ENCODE measurements around the gene PEX16. TPM values are rescaled to one million over a fixed set of nuclear protein-coding genes. Genes with fewer than 3 reads are reported as not detected.

The PEX16 gene
- total and polyA plus RNA-seq, 8 donors, result 9.9 to 72.7 (median 40.2) TPM

GRCh38 chr11:45947885-45948284 lies 30.2 kb upstream of the PEX16 start:
- intact Hi-C loops (cut with DNase I; ENCODE audit: low total_unique reads), result no loop called here

GRCh38 chr11:45945397-45945999 lies 27.8 kb upstream of the PEX16 start:
- H3K9me3 ChIP-seq, result no peaks in the 10 kb centered on the region
- peak in 1 of 2 donors; percentile 63 for DNase-seq
- 81 to 92% (median 84%) methylated on average over 3 of the region's 3 CpGs for WGBS, 5 donors
- H3K4me3 ChIP-seq, result no peak overlapping the region
- intact Hi-C loops (cut with DNase I; ENCODE audit: low total_unique reads), result no loop called here
- no peak for TF ChIP-seq CTCF (IDR thresholded peaks at IDR 0.05)
- TF ChIP-seq POLR2AphosphoS5 (IDR thresholded peaks at IDR 0.05), result no peak
- no peak for TF ChIP-seq EP300 (IDR thresholded peaks at IDR 0.05)
- no peak for TF ChIP-seq POLR2A (IDR thresholded peaks at IDR 0.05)
- H3K27me3 ChIP-seq, result no peaks in the 10 kb centered on the region
- peak overlapping the region in 1 of 5 donors; percentile 45 for H3K27ac ChIP-seq
- peaks cover 50 to 95% (median 86%) of the 10 kb centered on the region in 4 donors for H3K36me3 ChIP-seq
- H3K4me1 ChIP-seq, result peaks cover 0 to 7% (median 0%) of the 10 kb centered on the region in 4 donors

More at GRCh38 chr11:45947885-45948284, 30.2 kb upstream of the PEX16 start:
- Histone ChIP-seq H3K36me3 (peaks cover 59 to 98% (median 93%) of the 10 kb centered on the region in 4 donors), H3K27ac (no peak overlapping the region), H3K4me3 (no peak overlapping the region), H3K27me3 (no peaks in the 10 kb centered on the region), H3K4me1 (peaks cover 0 to 7% (median 0%) of the 10 kb centered on the region in 4 donors), H3K9me3 (no peaks in the 10 kb centered on the region)
- no peak for DNase-seq
- no peak for TF ChIP-seq EP300 (IDR thresholded peaks at IDR 0.05)
- WGBS, 5 donors, result 93 to 100% (median 98%) methylated on average over 1 of the region's 1 CpG

- 92 to 95% (median 93%) methylated on average over 4 of the region's 4 CpGs for WGBS, 5 donors
- no peak overlapping the region for H3K4me3 ChIP-seq
- H3K9me3 ChIP-seq, result no peaks in the 10 kb centered on the region
- no peaks in the 10 kb centered on the region for H3K4me1 ChIP-seq
- no peak overlapping the region for H3K27ac ChIP-seq
- no peaks in the 10 kb centered on the region for H3K27me3 ChIP-seq
- DNase-seq, result no peak
- H3K36me3 ChIP-seq, result peaks cover 33 to 84% (median 71%) of the 10 kb centered on the region in 4 donors
- TF ChIP-seq EP300 (IDR thresholded peaks at IDR 0.05) (no peak), POLR2A (IDR thresholded peaks at IDR 0.05) (no peak), CTCF (IDR thresholded peaks at IDR 0.05) (no peak), POLR2AphosphoS5 (IDR thresholded peaks at IDR 0.05) (no peak)
- intact Hi-C loops (cut with DNase I; ENCODE audit: low total_unique reads), result no loop called here
These were observed 24.7 kb upstream of the PEX16 start for GRCh38 chr11:45942381-45942780.

GRCh38 chr11:45941285-45941684 lies 23.6 kb upstream of the PEX16 start:
- H3K27me3 ChIP-seq, result no peaks in the 10 kb centered on the region
- WGBS, 5 donors, result 82 to 98% (median 91%) methylated on average over 4 of the region's 4 CpGs
- peaks cover 26 to 84% (median 71%) of the 10 kb centered on the region in 4 donors for H3K36me3 ChIP-seq
- no peaks in the 10 kb centered on the region for H3K9me3 ChIP-seq
- no peaks in the 10 kb centered on the region for H3K4me1 ChIP-seq
- no peak for DNase-seq
- H3K4me3 ChIP-seq, result no peak overlapping the region
- intact Hi-C loops (cut with DNase I; ENCODE audit: low total_unique reads), result no loop called here
- TF ChIP-seq EP300 (IDR thresholded peaks at IDR 0.05), result no peak
- no peak for TF ChIP-seq POLR2AphosphoS5 (IDR thresholded peaks at IDR 0.05)
- TF ChIP-seq CTCF (IDR thresholded peaks at IDR 0.05), result no peak
- TF ChIP-seq POLR2A (IDR thresholded peaks at IDR 0.05), result no peak
- no peak overlapping the region for H3K27ac ChIP-seq

- Histone ChIP-seq H3K9me3 (no peaks in the 10 kb centered on the region), H3K27me3 (no peaks in the 10 kb centered on the region), H3K4me3 (no peak overlapping the region), H3K4me1 (peaks cover 0 to 4% (median under 1%) of the 10 kb centered on the region in 4 donors), H3K36me3 (peaks cover 24 to 84% (median 71%) of the 10 kb centered on the region in 4 donors), H3K27ac (no peak overlapping the region)
- DNase-seq, result no peak
- intact Hi-C loops (cut with DNase I; ENCODE audit: low total_unique reads), result no loop called here
- WGBS, 5 donors, result 79 to 98% (median 85%) methylated on average over 2 of the region's 2 CpGs
- no peak for TF ChIP-seq POLR2A (IDR thresholded peaks at IDR 0.05)
- no peak for TF ChIP-seq EP300 (IDR thresholded peaks at IDR 0.05)
- TF ChIP-seq POLR2AphosphoS5 (IDR thresholded peaks at IDR 0.05), result no peak
- TF ChIP-seq CTCF (IDR thresholded peaks at IDR 0.05), result no peak
These were observed 22.2 kb upstream of the PEX16 start for GRCh38 chr11:45939836-45940235.

Measured in stomach (tissue), 9 donors.